H1 (cell line): ENCODE measurements around the gene COA1. TPM values are rescaled to one million over a fixed set of nuclear protein-coding genes. Genes with fewer than 3 reads are reported as not detected.

Experiments used
- CTCF ChIA-PET: fragments of 300-600 bp; sonication (Branson Sonifier 250); formaldehyde crosslinking; loops from one replicate; lab custom pipeline; 2021; ENCODE audit not compliant: partially characterized antibody; lab: Charles Lee
- POLR2A ChIA-PET: fragments of 300-600 bp; sonication (Branson Sonifier 250); formaldehyde crosslinking; loops from one replicate; lab custom pipeline; 2021; ENCODE audit warnings: inconsistent platforms; ENCODE audit not compliant: partially characterized antibody; lab: Charles Lee
- DNase-seq, 2 experiments: peaks; one replicate each; pipeline versions ENCODE4 v3.0.0 to v3.0.0-alpha.2; 2010 to 2022; ENCODE audit warnings: low spot score in 2 of 2, low read depth in 1 of 2, mixed read lengths in 1 of 2
- FAIRE-seq: peaks from 2 replicates; lab custom pipeline; 2011; peaks lifted over from hg19 to GRCh38; lab: Jason Lieb, UNC
- H2AFZ ChIP-seq: 2 replicates; pipeline ENCODE4 v1.8.1; 2012; ENCODE audit warnings: low read length, inconsistent platforms
- H2AK5ac ChIP-seq: 2 replicates; pipeline ENCODE4 v1.6.1; 2013; ENCODE audit warnings: low read depth, low read length
- H2BK120ac ChIP-seq: replicated peaks from 2 replicates; pipeline ENCODE3; 2013; ENCODE audit warnings: low read depth, low read length, inconsistent platforms
- H2BK12ac ChIP-seq: 2 replicates; pipeline ENCODE4 v1.6.1; 2013; ENCODE audit warnings: low read depth, low read length
- H2BK15ac ChIP-seq: 2 replicates; pipeline ENCODE4 v1.6.1; 2013; ENCODE audit warnings: low read length
- H2BK20ac ChIP-seq: 2 replicates; pipeline ENCODE4 v1.6.1; 2013; ENCODE audit warnings: low read length
- H2BK5ac ChIP-seq: 2 replicates; pipeline ENCODE4 v1.6.1; 2013; ENCODE audit warnings: low read depth, low read length
- H3K14ac ChIP-seq: 2 replicates; pipeline ENCODE4 v1.6.1; 2013; ENCODE audit warnings: inconsistent platforms; ENCODE audit not compliant: insufficient read length
- H3K18ac ChIP-seq: 2 replicates; pipeline ENCODE4 v1.6.1; 2013; ENCODE audit warnings: low read length; ENCODE audit errors: extremely low read depth
- H3K23ac ChIP-seq: 2 replicates; pipeline ENCODE4 v1.6.1; 2013; ENCODE audit warnings: inconsistent platforms; ENCODE audit not compliant: insufficient read length
- H3K23me2 ChIP-seq: 2 replicates; pipeline ENCODE4 v1.6.1; 2013; ENCODE audit warnings: low read depth, low read length
- H3K27ac ChIP-seq: 2 replicates; pipeline ENCODE4 v1.6.1; 2011; ENCODE audit warnings: low read depth, low read length, inconsistent platforms
- H3K27me3 ChIP-seq, 4 experiments: replicated peaks in 1 of 4; 1 replicate in 1 of 4; 2 replicates in 3 of 4; pipeline versions ENCODE4 v1.6.1 to v1.8.1; 2011 to 2013; ENCODE audit warnings: low read length in 3 of 4, mild to moderate bottlenecking in 3 of 4, inconsistent platforms in 2 of 4, mixed read lengths in 2 of 4, moderate library complexity in 1 of 4; ENCODE audit not compliant: control insufficient read depth in 3 of 4, insufficient read depth in 3 of 4; ENCODE audit errors: extremely low read depth in 1 of 4
- H3K36me3 ChIP-seq, 4 experiments: 2 replicates each; pipeline versions ENCODE4 v1.6.1 to v1.8.1; 2011 to 2013; ENCODE audit warnings: mild to moderate bottlenecking in 4 of 4, low read length in 3 of 4, moderate library complexity in 2 of 4, control low read depth in 1 of 4, inconsistent platforms in 1 of 4; ENCODE audit not compliant: insufficient read depth in 4 of 4, control insufficient read depth in 2 of 4
- H3K4ac ChIP-seq: replicated peaks from 2 replicates; pipeline ENCODE3; 2013; ENCODE audit warnings: low read length, low read depth, mixed read lengths, inconsistent platforms; ENCODE audit not compliant: insufficient read length
- H3K4me1 ChIP-seq, 4 experiments: replicated peaks in 1 of 4; 1 replicate in 1 of 4; 2 replicates in 3 of 4; pipeline versions ENCODE4 v1.6.1 to v1.8.1; 2011 to 2013; ENCODE audit warnings: low read length in 3 of 4, inconsistent platforms in 2 of 4, mixed read lengths in 1 of 4; ENCODE audit not compliant: insufficient read depth in 4 of 4, control insufficient read depth in 3 of 4
- H3K4me2 ChIP-seq, 2 experiments: 2 replicates each; pipeline versions ENCODE4 v1.6.1 to v1.8.1; 2011 to 2013; ENCODE audit warnings: low read depth in 2 of 2, low read length in 2 of 2, control low read depth in 1 of 2, inconsistent platforms in 1 of 2, mild to moderate bottlenecking in 1 of 2; ENCODE audit not compliant: insufficient read depth in 1 of 2
- H3K4me3 ChIP-seq, 4 experiments: fragments of 200-600, 300-600 bp in 1 of 4; sonication (generic), shearing (Covaris generic), sonication (Bioruptor Twin) in 1 of 4; 2 replicates each; pipeline versions ENCODE4 v1.5.1 to v1.8.1; 2011 to 2016; ENCODE audit warnings: low read length in 4 of 4, low read depth in 3 of 4, control low read depth in 2 of 4, inconsistent platforms in 2 of 4, mild to moderate bottlenecking in 2 of 4, mixed read lengths in 1 of 4, moderate library complexity in 1 of 4; ENCODE audit not compliant: insufficient read depth in 2 of 4; ENCODE audit errors: extremely low read depth in 1 of 4
- H3K56ac ChIP-seq: replicated peaks from 2 replicates; pipeline ENCODE3; 2013; ENCODE audit warnings: low read depth, mild to moderate bottlenecking, mixed read lengths, low read length, inconsistent platforms; ENCODE audit not compliant: insufficient read length
- H3K79me1 ChIP-seq: 2 replicates; pipeline ENCODE4 v1.6.1; 2013; ENCODE audit warnings: low read depth, low read length, control low read depth
- H3K79me2 ChIP-seq, 2 experiments: 2 replicates each; pipeline versions ENCODE4 v1.6.1 to v1.8.1; 2012 to 2013; ENCODE audit warnings: low read length in 2 of 2, mild to moderate bottlenecking in 2 of 2, inconsistent platforms in 1 of 2; ENCODE audit not compliant: insufficient read depth in 2 of 2, control insufficient read depth in 1 of 2
- H3K9ac ChIP-seq, 4 experiments: replicated peaks in 1 of 4; 1 replicate in 1 of 4; 2 replicates in 3 of 4; pipeline versions ENCODE4 v1.6.1 to v1.8.1; 2011 to 2013; ENCODE audit warnings: low read depth in 3 of 4, low read length in 3 of 4, control low read depth in 2 of 4, mild to moderate bottlenecking in 2 of 4, moderate library complexity in 2 of 4, inconsistent platforms in 1 of 4; ENCODE audit errors: extremely low read depth in 1 of 4
- H3K9me3 ChIP-seq, 2 experiments: 2 replicates each; pipeline versions ENCODE4 v1.6.1 to v1.8.1; 2012 to 2013; ENCODE audit warnings: mild to moderate bottlenecking in 2 of 2, moderate library complexity in 2 of 2, control low read depth in 1 of 2, inconsistent platforms in 1 of 2, low read depth in 1 of 2, low read length in 1 of 2, mixed read lengths in 1 of 2; ENCODE audit not compliant: insufficient read depth in 2 of 2
- H4K20me1 ChIP-seq, 2 experiments: replicated peaks in 1 of 2; 2 replicates each; pipeline versions ENCODE3 to v1.8.1; 2011 to 2013; ENCODE audit warnings: inconsistent platforms in 2 of 2, low read length in 2 of 2, mild to moderate bottlenecking in 1 of 2; ENCODE audit not compliant: insufficient read depth in 2 of 2, control insufficient read depth in 1 of 2
- H4K5ac ChIP-seq: 2 replicates; pipeline ENCODE4 v1.6.1; 2013; ENCODE audit warnings: low read length, low read depth, mixed read lengths, inconsistent platforms; ENCODE audit not compliant: insufficient read length
- H4K8ac ChIP-seq: 2 replicates; pipeline ENCODE4 v1.8.0; 2013; ENCODE audit warnings: mild to moderate bottlenecking, moderate library complexity, low read length, inconsistent platforms; ENCODE audit not compliant: insufficient read depth; ENCODE audit errors: extremely low read depth
- H4K91ac ChIP-seq: replicated peaks from 2 replicates; pipeline ENCODE3; 2013; ENCODE audit warnings: low read length, mixed read lengths, inconsistent platforms; ENCODE audit not compliant: insufficient read length
- BACH1 ChIP-seq: IDR thresholded peaks from 2 replicates; pipeline ENCODE4 v1.6.1; 2012; ENCODE audit warnings: low read length, improper control_type of control experiment
- E2F6 ChIP-seq: IDR thresholded peaks from 2 replicates; pipeline ENCODE4 v1.6.1; 2012; ENCODE audit warnings: inconsistent platforms
- FOSL1 ChIP-seq: IDR thresholded peaks from 2 replicates; pipeline ENCODE4 v1.6.1; 2011; ENCODE audit warnings: mild to moderate bottlenecking, low read depth, low read length, moderate library complexity; ENCODE audit not compliant: insufficient read depth
- GABPA ChIP-seq: IDR thresholded peaks from 2 replicates; pipeline ENCODE4 v1.6.1; 2011; ENCODE audit warnings: mild to moderate bottlenecking, low read length, moderate library complexity, borderline replicate concordance; ENCODE audit not compliant: insufficient read depth
- POLR2AphosphoS5 ChIP-seq: IDR thresholded peaks from 2 replicates; pipeline ENCODE4 v1.6.1; 2011; ENCODE audit warnings: low read depth, low read length
- RBBP5 ChIP-seq: IDR thresholded peaks from 2 replicates; pipeline ENCODE4 v1.7.1; 2012; ENCODE audit warnings: low read depth, mild to moderate bottlenecking, inconsistent platforms, low read length, moderate library complexity, borderline replicate concordance
- SRF ChIP-seq: IDR thresholded peaks from 2 replicates; pipeline ENCODE4 v1.6.1; 2011; ENCODE audit warnings: mild to moderate bottlenecking, low read depth, low read length, moderate library complexity
- TCF12 ChIP-seq: IDR thresholded peaks from 2 replicates; pipeline ENCODE4 v1.6.1; 2011; ENCODE audit warnings: low read depth, mild to moderate bottlenecking, low read length
- ZNF274 ChIP-seq: IDR thresholded peaks from 2 replicates; pipeline ENCODE4 v1.7.0; 2012; ENCODE audit warnings: low read length, borderline replicate concordance; ENCODE audit errors: extremely low read depth
- WGBS, 2 experiments: shearing (Covaris generic) in 1 of 2; methylation state at CpG; one replicate each; pipeline versions ENCODE4 v1.1.6 to v1.1.7; 2013 to 2015; ENCODE audit warnings: low lambda C conversion rate in 2 of 2, mixed read lengths in 2 of 2, inconsistent platforms in 1 of 2, low coverage in 1 of 2, missing lambda C conversion rate in 1 of 2; ENCODE audit not compliant: insufficient replicate concordance in 2 of 2, insufficient coverage in 1 of 2, insufficient read length in 1 of 2; ENCODE audit errors: extremely low coverage in 1 of 2, missing lambda C conversion rate in 1 of 2; 5-methylcytosine and 5-hydroxymethylcytosine counted together
- polyA plus RNA-seq, 7 experiments: library from polyadenylated mRNA; depleted of rRNA in 3 of 7; stranded (reverse) in 5 of 7; unstranded in 2 of 7; fragments of >200 nt in 5 of 7; fragments of 200-250 nt in 2 of 7; gene quantifications; 1 replicate in 5 of 7; 2 replicates in 1 of 7; 4 replicates in 1 of 7; pipeline versions ENCODE4 v1.2.1 to v1.2.3, GENCODE V29; 2011 to 2013; ENCODE audit warnings: missing spikeins in 2 of 7, mixed read lengths in 2 of 7
- total RNA-seq: library from RNA; stranded (reverse); fragmentation: NEBNext Ultra II Directional; extraction: Animal tissue kit (Norgen Biotek cat#: 25700); gene quantifications from 2 replicates; pipeline ENCODE4 v1.2.1, GENCODE V29; 2021

COA1 gene
- total and polyA plus RNA-seq, 2 of the 8 experiments (the other 6 are each of a cell fraction or from before 2014, with no cell fraction given), result 98.6 to 143 TPM

- H4K8ac ChIP-seq, result no peak overlapping the region
- no peak overlapping the region for H3K14ac ChIP-seq
- H3K27me3 ChIP-seq, result no peaks in the 10 kb centered on the region
- no peak overlapping the region for H4K5ac ChIP-seq
- WGBS, 2 experiments, result 82% methylated on average over 2 of the region's 2 CpGs; no CpG with 5 or more reads in 1 of the 2 experiments
- H2BK20ac ChIP-seq, result no peak overlapping the region
- H2BK15ac ChIP-seq, result no peak overlapping the region
- H4K91ac ChIP-seq, result no peak overlapping the region
- H2AK5ac ChIP-seq, result no peak overlapping the region
- no peak for TF ChIP-seq FOSL1
- TF ChIP-seq GABPA, result no peak
- no peak for TF ChIP-seq ZNF274
- no peak for TF ChIP-seq SRF
- TF ChIP-seq RBBP5, result no peak
- 0 out of 2 replicates have a peak, but pooled peaks have one; percentile 34 for TF ChIP-seq TCF12
- no peak for TF ChIP-seq E2F6
- TF ChIP-seq POLR2AphosphoS5, result no peak
- no peak for TF ChIP-seq BACH1
- peaks cover 1 to 17% (median 12%) of the 10 kb centered on the region in 4 experiments; a peak in 6 of 7 replicates for H3K4me1 ChIP-seq
- no peak overlapping the region for H3K56ac ChIP-seq
- no peak overlapping the region for H2AFZ ChIP-seq
- POLR2A ChIA-PET, result interaction anchor here (0.7 to 1.8 kb wide), 5 partner anchors 9 to 77 kb away, joined by 3 to 8 read pairs (median 4); partner anchors contain the start of gene STK17A
- CTCF ChIA-PET, result interaction anchor here (0.6 to 1.8 kb wide), 3 partner anchors 21 to 642 kb away, joined by 3 to 5 read pairs (median 5); no protein-coding TSS in a partner anchor
- FAIRE-seq (no peak), DNase-seq (no peak)
- no peak overlapping the region for H2BK120ac ChIP-seq
- no peak overlapping the region for H3K9ac ChIP-seq
- H3K23me2 ChIP-seq, result no peaks in the 10 kb centered on the region
- H3K23ac ChIP-seq, result no peak overlapping the region
- peaks cover 0 to 85% of the 10 kb centered on the region in 2 experiments; a peak in 3 of 4 replicates for H3K79me2 ChIP-seq
- H3K79me1 ChIP-seq, result peaks cover 6% of the 10 kb centered on the region; the same call in 1 of the 2 replicates
- no peak overlapping the region for H3K27ac ChIP-seq
- H3K18ac ChIP-seq, result no peak overlapping the region
- peak overlapping the region in 1 of 2 experiments; percentile 24; a peak in 1 of 4 replicates for H3K4me2 ChIP-seq
- no peak overlapping the region; a peak in 1 of 8 replicates for H3K4me3 ChIP-seq
- H2BK12ac ChIP-seq, result no peak overlapping the region
- no peak overlapping the region for H2BK5ac ChIP-seq
- H3K4ac ChIP-seq, result no peak overlapping the region
- H3K36me3 ChIP-seq, result peaks cover 0 to 8% (median 2%) of the 10 kb centered on the region in 4 experiments; a peak in 2 of 8 replicates
- no peaks in the 10 kb centered on the region for H3K9me3 ChIP-seq
- H4K20me1 ChIP-seq, result peaks cover 0 to 3% of the 10 kb centered on the region in 2 experiments
Observed at GRCh38 chr7:43660141-43660540, 69.2 kb downstream of the COA1 start.
